GM13977 (cell line): Measurements from ENCODE around the gene CR1.
"Not testable (repeated sequence)": the region's sequence is repeated elsewhere in the genome, so short reads cannot be mapped to it uniquely, and the experiment has no call there.

Experiments
- DNase-seq: peaks from one replicate; pipeline ENCODE4 v3.0.0; 2012; ENCODE audit warnings: low spot score
- in situ Hi-C: fragments of 300-500 bp; cut with MboI; formaldehyde crosslinking; loops from one replicate; pipeline ENCODE4 v1.12.0; 2022; ENCODE audit warnings: low sequenced_read_pairs, low pct_unique_long_range_greater_than_20kb, mixed read lengths, inconsistent platforms; ENCODE audit not compliant: unreplicated experiment
- TF ChIP-seq, protein P1 (sequence below): IDR thresholded peaks from 2 replicates; pipeline ENCODE4 v1.5.1; 2012; ENCODE audit warnings: mild to moderate bottlenecking, control low read depth; ENCODE audit not compliant: insufficient read depth; ENCODE audit errors: extremely low read depth, missing control alignments

The CR1 gene

GRCh38 chr1:207626972-207627337, 131.0 kb downstream of the CR1 start:
- TF ChIP-seq, protein P1, sequence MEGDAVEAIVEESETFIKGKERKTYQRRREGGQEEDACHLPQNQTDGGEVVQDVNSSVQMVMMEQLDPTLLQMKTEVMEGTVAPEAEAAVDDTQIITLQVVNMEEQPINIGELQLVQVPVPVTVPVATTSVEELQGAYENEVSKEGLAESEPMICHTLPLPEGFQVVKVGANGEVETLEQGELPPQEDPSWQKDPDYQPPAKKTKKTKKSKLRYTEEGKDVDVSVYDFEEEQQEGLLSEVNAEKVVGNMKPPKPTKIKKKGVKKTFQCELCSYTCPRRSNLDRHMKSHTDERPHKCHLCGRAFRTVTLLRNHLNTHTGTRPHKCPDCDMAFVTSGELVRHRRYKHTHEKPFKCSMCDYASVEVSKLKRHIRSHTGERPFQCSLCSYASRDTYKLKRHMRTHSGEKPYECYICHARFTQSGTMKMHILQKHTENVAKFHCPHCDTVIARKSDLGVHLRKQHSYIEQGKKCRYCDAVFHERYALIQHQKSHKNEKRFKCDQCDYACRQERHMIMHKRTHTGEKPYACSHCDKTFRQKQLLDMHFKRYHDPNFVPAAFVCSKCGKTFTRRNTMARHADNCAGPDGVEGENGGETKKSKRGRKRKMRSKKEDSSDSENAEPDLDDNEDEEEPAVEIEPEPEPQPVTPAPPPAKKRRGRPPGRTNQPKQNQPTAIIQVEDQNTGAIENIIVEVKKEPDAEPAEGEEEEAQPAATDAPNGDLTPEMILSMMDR, result no peak
- in situ Hi-C loops, result no loop called here
- no peak for DNase-seq

DNA sequence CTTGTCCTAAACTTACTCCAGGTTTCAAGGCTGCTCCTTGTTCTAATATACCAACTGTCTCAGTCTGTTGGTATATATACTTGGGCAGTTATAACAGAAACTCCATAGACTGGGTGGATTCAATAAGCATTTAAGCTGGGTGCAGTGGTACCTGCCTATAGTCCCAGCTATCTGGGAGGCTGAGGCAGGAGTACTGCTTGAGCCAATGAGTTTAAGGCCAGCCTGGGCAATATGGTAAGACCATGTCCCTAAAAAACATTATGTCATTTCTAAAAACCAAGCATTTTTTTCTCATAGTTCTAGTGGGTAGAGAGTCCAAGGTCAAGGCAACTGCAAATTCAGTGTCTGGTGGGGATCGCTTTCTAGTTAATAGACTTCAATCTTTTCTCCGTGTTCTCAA, 131.5 kb downstream of the CR1 start:
- TF ChIP-seq, protein P1, result no peak
- DNase-seq, result no peak
- in situ Hi-C loops, result no loop called here

GRCh38 chr1:207628776-207629175, 132.8 kb downstream of the CR1 start:
- no peak for DNase-seq
- in situ Hi-C loops, result no loop called here
- TF ChIP-seq, protein P1, result no peak

DNA sequence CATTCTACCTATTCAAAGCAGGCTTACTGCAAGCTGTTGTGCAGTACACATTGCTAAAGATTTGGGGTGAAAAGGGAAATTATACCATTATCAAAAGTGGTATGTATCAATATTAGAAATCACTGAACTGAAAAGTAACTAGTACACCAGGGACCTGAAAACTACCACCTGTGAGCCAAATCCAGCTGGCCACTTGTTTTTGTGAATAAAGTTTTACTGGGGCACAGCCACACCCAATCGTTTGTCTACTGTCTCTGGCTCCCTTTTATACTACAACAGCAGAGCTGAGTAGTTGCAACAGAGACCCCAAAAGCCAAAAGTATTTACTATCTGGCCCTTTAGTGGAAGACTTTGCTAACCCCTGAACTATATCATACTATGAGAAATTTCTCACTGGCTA, 135.2 kb downstream of the CR1 start:
- no peak for DNase-seq
- TF ChIP-seq, protein P1, result no peak
- in situ Hi-C loops, result no loop called here

GRCh38 chr1:207633226-207633625, 137.3 kb downstream of the CR1 start:
- in situ Hi-C loops, result no loop called here
- DNase-seq, result no peak
- TF ChIP-seq, protein P1, result no peak

DNA sequence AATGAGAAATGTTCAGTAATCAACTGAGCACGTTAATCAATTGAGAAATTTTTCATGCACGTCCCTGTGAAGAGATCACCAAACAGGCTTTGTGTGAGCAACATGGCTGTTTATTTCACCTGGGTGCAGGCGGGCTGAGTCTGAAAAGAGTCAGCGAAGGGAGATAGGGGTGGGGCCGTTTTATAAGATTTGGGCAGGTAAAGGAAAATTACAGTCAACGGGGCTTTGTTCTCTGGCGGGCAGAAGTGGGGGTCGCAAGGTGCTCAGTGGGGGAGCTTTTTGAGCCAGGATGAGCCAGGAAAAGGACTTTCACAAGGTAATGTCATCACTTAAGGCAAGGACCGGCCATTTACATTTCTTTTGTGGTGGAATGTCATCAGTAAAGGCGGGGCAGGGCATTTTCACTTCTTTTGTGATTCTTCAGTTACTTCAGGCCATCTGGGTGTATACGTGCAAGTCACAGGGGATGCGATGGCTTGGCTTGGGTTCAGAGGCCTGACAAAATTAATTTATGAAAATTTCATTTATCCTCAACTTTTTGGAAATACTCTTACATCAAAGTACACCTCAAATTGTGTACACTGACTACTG, 137.8 kb downstream of the CR1 start:
- in situ Hi-C loops, result not testable (repeated sequence)

DNA sequence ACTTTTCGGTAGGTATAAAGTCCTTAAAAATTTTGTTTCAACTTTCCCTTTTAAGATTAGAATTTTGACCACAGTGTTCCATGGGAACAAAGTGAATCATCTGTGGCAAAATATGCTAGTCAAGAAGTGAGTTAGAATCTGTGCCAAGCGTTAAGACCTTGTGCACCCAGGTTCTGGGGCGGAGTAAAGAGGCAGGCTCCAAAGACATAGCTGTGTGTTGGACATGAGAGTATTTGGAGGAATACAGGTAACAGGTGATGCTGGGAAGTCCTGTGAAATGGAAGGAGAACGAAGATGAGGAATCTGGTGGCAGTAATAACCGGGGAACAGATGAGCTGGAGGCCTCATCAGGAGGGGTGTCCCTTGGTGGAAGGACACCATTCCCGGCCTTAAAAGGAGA, 138.3 kb downstream of the CR1 start:
- DNase-seq, in situ Hi-C loops: not testable (repeated sequence)

More for the DNA sequence above, 137.8 kb downstream of the CR1 start:
- DNase-seq, result not testable (repeated sequence)

DNA sequence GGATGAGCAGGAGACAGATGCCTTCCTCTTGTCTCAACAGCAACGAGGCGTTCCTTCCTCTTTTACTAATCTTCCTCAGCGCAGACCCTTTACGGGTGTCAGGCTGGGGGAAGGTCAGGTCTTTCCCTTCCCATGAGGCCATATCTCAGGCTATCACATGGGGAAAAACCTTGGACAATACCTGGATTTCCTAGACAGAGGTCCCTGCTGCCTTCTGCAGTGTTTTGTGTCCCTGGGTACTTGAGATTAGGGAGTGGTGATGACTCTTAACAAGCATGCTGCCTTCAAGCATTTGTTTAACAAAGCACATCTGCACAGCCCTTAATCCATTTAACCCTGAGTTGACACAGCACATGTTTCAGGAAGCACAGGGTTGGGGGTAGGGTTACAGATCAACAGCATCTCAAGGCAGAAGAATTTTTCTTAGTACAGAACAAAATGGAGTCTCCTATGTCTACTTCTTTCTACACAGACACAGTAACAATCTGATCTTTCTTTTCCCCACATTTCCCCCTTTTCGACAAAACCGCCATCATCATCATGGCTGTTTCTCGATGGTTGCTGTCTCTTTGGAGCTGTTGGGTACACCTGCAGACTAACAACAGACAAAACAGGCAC, 139.7 kb downstream of the CR1 start:
- in situ Hi-C loops, DNase-seq: not testable (repeated sequence)

DNA sequence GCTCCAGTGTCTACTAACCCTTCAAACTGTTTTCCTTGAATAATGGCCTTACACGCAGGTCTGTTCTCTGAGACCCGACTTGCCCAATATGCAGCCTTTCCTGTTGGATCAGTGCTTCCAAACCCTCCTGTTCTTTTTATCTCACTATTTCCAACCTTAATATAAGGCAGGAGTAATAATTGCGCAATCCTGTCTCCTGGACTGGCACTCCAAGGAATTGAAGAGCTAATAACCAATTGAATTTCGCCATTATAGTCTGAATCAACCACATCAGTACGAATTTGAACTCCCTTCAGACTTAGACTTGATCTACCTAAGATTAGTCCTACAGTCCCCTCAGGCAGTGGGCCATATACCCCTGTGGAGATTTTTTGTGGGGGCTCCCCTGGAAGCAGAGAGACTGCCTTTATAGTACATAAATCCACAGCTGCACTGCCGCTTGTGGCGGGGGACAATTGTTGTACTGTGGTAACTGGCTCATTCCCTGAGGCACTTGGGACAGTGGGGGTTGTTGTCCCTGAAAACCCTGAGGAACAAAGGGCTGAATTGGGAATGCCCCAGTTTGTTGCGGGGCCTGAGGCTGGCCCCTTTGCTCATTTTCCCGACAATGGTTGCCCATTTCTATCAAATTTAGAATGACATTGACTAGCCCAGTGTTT, 142.7 kb downstream of the CR1 start:
- in situ Hi-C loops, DNase-seq: not testable (repeated sequence)

GRCh38 chr1:207639362-207639761, 143.4 kb downstream of the CR1 start:
- in situ Hi-C loops, result not testable (repeated sequence)

More at GRCh38 chr1:207639362-207639761, 143.4 kb downstream of the CR1 start:
- not testable (repeated sequence) for DNase-seq
